ENCODE measurements around the gene GXYLT2. TPM values are rescaled to one million over a fixed set of nuclear protein-coding genes. Genes with fewer than 3 reads are reported as not detected.
A peak's percentile ranks its signal among the peaks of the same experiment; 100 is the strongest.

Gene GXYLT2
- total and polyA plus RNA-seq, 10 of the 15 experiments (the other 5 are each of a cell fraction or from before 2014, with no cell fraction given) = 0.27 to 2.6 (median 0.78) TPM

DNA sequence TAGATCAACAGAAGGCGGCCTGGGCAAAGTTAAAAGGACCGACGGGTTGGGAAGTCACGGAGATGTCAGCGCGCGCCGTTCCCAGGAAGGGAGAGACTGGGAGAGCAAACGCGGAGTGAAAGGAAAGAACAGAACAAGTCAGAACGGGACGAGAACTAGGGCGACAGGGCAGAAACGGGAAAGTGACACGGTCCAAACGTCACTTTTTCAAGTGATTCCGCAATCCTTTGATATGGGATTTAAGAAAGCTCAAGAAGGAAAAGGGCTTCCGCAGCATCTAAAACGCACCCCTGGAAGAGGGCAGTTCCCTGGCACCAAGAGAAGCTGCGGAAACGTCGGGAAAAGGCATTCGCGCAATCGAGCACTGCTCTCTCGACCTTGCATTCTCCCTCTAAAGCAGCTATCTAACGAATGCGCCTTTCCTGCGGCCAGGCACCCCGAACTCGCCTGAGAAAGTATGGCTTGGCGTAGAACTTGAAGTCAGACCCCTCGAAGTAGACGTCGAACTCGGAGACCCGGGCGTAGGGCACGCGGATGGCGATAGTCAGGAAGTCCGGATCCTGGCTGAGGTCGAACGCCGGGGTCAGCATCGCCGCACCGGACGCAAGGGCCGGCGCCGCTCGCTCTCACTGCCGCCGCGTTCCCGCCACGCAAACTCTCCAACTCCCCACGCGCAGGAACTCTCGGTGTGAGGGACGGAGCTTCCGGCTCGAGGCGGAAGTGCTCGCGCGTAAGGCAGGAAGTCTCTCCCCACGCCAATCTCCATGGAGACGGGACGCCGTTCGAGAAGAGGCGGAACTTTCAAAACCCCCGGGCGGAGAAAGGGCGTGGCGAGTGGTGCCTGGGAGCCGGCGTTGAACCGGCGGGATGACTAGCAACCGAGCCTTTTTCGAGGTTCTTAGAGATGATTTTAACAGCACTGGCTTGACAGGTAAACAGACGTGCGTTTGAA, 39.8 kb upstream of the GXYLT2 start, which contains the start of gene SHQ1 (continued):
- TF ChIP-seq, protein P1, sequence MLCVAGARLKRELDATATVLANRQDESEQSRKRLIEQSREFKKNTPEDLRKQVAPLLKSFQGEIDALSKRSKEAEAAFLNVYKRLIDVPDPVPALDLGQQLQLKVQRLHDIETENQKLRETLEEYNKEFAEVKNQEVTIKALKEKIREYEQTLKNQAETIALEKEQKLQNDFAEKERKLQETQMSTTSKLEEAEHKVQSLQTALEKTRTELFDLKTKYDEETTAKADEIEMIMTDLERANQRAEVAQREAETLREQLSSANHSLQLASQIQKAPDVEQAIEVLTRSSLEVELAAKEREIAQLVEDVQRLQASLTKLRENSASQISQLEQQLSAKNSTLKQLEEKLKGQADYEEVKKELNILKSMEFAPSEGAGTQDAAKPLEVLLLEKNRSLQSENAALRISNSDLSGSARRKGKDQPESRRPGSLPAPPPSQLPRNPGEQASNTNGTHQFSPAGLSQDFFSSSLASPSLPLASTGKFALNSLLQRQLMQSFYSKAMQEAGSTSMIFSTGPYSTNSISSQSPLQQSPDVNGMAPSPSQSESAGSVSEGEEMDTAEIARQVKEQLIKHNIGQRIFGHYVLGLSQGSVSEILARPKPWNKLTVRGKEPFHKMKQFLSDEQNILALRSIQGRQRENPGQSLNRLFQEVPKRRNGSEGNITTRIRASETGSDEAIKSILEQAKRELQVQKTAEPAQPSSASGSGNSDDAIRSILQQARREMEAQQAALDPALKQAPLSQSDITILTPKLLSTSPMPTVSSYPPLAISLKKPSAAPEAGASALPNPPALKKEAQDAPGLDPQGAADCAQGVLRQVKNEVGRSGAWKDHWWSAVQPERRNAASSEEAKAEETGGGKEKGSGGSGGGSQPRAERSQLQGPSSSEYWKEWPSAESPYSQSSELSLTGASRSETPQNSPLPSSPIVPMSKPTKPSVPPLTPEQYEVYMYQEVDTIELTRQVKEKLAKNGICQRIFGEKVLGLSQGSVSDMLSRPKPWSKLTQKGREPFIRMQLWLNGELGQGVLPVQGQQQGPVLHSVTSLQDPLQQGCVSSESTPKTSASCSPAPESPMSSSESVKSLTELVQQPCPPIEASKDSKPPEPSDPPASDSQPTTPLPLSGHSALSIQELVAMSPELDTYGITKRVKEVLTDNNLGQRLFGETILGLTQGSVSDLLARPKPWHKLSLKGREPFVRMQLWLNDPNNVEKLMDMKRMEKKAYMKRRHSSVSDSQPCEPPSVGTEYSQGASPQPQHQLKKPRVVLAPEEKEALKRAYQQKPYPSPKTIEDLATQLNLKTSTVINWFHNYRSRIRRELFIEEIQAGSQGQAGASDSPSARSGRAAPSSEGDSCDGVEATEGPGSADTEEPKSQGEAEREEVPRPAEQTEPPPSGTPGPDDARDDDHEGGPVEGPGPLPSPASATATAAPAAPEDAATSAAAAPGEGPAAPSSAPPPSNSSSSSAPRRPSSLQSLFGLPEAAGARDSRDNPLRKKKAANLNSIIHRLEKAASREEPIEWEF (IDR thresholded peaks at IDR 0.05; ENCODE audit: insufficient replicate concordance, low read depth, low read length) = no peak
- TF ChIP-seq BHLHE40 (IDR thresholded peaks at IDR 0.05; ENCODE audit: borderline replicate concordance in 1 of 2, low read depth in 2 of 2, low read length in 1 of 2) (peak in 1 of 2 experiments; percentile 44; a peak in 1 of 4 replicates), NRF1 (conservative IDR thresholded peaks at IDR 0.05; ENCODE audit: low read depth, low read length) (0 out of 2 replicates have a peak, but pooled peaks have one; percentile 23), EGR1 (IDR thresholded peaks at IDR 0.05; ENCODE audit: borderline replicate concordance in 1 of 2, low read depth in 2 of 2, low read length in 2 of 2) (peak; percentile 40 to 62; a peak in 2 of 3 replicates), KDM1A (IDR thresholded peaks at IDR 0.05; ENCODE audit: borderline replicate concordance) (no peak), MTA3 (IDR thresholded peaks at IDR 0.05; ENCODE audit: borderline replicate concordance, low read length) (0 out of 2 replicates have a peak, but pooled peaks have one; percentile 20), MTA2 (IDR thresholded peaks at IDR 0.05; ENCODE audit: low read depth) (no peak), SIN3A (IDR thresholded peaks at IDR 0.05; ENCODE audit: low read depth, low read length) (peak; percentile 100), POLR2A (IDR thresholded peaks at IDR 0.05; ENCODE audit: low read depth, low read length) (peak; percentile 88), HCFC1 (IDR thresholded peaks at IDR 0.05; ENCODE audit: low read length) (peak; percentile 65), GATAD2B (conservative IDR thresholded peaks at IDR 0.05; ENCODE audit: low read depth) (0 out of 2 replicates have a peak, but pooled peaks have one; percentile 52), CHD2 (IDR thresholded peaks at IDR 0.05; ENCODE audit: borderline replicate concordance, low read depth, low read length) (0 out of 2 replicates have a peak, but pooled peaks have one; percentile 33), NFXL1 (IDR thresholded peaks at IDR 0.05; ENCODE audit: borderline replicate concordance) (no peak), YY1 (IDR thresholded peaks at IDR 0.05; ENCODE audit: low read depth, low read length) (no peak), EP300 (IDR thresholded peaks at IDR 0.05; ENCODE audit: borderline replicate concordance in 1 of 2, control insufficient read depth in 1 of 2, low read depth in 2 of 2, low read length in 2 of 2) (no peak), MEF2A (IDR thresholded peaks at IDR 0.05; ENCODE audit: insufficient read depth, low read depth, low read length) (0 out of 2 replicates have a peak, but pooled peaks have one; percentile 28), LARP7 (IDR thresholded peaks at IDR 0.05) (peak; percentile 68)
- TF ChIP-seq, protein P2, sequence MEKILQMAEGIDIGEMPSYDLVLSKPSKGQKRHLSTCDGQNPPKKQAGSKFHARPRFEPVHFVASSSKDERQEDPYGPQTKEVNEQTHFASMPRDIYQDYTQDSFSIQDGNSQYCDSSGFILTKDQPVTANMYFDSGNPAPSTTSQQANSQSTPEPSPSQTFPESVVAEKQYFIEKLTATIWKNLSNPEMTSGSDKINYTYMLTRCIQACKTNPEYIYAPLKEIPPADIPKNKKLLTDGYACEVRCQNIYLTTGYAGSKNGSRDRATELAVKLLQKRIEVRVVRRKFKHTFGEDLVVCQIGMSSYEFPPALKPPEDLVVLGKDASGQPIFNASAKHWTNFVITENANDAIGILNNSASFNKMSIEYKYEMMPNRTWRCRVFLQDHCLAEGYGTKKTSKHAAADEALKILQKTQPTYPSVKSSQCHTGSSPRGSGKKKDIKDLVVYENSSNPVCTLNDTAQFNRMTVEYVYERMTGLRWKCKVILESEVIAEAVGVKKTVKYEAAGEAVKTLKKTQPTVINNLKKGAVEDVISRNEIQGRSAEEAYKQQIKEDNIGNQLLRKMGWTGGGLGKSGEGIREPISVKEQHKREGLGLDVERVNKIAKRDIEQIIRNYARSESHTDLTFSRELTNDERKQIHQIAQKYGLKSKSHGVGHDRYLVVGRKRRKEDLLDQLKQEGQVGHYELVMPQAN (conservative IDR thresholded peaks at IDR 0.05) = peak; percentile 99
- TF ChIP-seq, protein P3, sequence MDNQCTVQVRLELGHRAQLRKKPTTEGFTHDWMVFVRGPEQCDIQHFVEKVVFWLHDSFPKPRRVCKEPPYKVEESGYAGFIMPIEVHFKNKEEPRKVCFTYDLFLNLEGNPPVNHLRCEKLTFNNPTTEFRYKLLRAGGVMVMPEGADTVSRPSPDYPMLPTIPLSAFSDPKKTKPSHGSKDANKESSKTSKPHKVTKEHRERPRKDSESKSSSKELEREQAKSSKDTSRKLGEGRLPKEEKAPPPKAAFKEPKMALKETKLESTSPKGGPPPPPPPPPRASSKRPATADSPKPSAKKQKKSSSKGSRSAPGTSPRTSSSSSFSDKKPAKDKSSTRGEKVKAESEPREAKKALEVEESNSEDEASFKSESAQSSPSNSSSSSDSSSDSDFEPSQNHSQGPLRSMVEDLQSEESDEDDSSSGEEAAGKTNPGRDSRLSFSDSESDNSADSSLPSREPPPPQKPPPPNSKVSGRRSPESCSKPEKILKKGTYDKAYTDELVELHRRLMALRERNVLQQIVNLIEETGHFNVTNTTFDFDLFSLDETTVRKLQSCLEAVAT (IDR thresholded peaks at IDR 0.05) = no peak

All from GM12878 (cell line).